Putamen (tissue), 1 donor: Measurements from ENCODE around the gene PSRC1.

Experiments
- DNase-seq: peaks from one replicate; pipeline ENCODE4 v3.0.0-alpha.2; 2016; ENCODE audit warnings: low spot score

Gene PSRC1

DNA sequence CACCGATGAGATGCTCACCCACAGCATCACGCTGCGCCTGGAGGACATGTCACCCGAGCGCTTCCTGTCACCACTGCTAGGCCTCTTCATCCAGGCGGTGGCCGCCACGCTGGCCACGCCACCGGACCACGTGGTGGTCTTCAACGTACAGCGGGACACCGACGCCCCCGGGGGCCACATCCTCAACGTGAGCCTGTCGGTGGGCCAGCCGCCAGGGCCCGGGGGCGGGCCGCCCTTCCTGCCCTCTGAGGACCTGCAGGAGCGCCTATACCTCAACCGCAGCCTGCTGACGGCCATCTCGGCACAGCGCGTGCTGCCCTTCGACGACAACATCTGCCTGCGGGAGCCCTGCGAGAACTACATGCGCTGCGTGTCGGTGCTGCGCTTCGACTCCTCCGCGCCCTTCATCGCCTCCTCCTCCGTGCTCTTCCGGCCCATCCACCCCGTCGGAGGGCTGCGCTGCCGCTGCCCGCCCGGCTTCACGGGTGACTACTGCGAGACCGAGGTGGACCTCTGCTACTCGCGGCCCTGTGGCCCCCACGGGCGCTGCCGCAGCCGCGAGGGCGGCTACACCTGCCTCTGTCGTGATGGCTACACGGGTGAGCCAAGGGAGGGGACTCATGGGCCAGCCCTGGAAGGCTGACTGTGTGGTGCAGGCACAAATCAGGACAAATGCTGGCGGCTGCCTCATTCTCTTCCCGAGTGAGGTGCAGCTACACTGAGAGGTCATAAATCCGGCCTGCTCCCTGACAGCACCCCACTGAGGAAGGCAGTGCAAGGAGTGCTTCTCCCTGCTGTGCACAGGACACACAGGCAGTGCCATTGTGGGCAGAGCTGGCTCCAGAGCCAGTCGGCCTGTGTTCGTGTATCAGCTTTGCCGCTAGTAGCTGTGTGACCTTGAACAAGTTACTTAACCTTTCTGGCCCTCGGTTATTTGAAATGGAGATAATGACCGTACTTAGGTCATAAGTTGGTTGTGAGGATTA lies 24.2 kb downstream of the PSRC1 start:
- DNase-seq = no peak

- no peak for DNase-seq
These were observed 25.1 kb downstream of the PSRC1 start for GRCh38 chr1:109257682-109258421.

DNA sequence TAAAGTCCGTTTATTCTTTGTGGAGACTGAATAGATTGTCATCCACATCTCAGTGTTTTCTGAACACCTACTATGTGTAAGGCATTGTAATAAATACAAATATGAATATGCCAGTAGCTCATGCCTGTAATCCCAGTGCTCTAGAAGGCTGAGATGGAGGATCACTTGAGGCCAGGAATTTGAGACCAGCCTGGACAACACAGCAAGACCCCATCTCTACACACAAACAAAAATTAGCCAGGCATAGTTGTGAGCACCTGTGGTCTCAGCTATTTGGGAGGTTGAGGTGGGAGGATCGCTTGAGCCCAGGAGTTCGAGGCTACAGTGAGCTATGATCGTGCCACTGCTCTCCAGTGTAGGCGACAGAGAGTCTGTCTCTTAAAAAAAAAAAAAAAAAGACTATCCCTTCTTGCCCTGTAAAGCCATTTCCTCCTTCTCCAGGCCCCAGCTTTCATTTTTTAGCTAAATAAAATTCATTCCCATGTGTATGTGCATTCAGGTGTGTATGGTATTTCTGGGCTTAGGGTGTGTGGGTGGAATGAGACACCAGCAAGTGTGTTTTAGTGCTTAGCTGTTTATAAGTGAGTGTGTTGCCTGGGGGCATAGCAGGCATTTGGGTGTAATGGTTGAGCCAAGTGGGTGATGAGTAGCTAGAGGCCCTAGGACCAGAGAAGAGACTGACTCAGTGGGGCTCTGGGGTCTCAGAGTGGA lies 25.8 kb downstream of the PSRC1 start:
- DNase-seq = no peak

DNA sequence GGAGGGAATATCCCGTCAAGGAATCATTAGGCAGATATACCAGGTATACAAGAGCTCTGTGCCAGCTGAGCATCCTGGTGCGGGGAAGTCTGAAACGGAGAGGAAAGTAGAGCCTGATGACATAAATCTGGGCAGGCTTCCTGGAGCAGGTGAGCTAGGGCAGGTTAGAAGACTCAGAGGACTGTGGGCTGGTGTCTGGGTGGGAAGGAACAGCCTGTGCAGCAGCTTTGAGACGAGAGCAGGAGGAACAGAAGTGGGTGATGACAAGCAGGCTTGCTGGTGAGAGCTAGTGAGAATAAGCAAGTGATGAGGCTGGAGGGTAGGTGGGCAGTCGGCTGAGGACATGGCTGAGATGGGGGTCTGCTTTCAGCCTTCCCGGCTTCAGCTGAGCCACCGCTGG lies 26.9 kb downstream of the PSRC1 start:
- DNase-seq = no peak

GRCh38 chr1:109255678-109256077 lies 27.3 kb downstream of the PSRC1 start:
- DNase-seq = no peak

DNA sequence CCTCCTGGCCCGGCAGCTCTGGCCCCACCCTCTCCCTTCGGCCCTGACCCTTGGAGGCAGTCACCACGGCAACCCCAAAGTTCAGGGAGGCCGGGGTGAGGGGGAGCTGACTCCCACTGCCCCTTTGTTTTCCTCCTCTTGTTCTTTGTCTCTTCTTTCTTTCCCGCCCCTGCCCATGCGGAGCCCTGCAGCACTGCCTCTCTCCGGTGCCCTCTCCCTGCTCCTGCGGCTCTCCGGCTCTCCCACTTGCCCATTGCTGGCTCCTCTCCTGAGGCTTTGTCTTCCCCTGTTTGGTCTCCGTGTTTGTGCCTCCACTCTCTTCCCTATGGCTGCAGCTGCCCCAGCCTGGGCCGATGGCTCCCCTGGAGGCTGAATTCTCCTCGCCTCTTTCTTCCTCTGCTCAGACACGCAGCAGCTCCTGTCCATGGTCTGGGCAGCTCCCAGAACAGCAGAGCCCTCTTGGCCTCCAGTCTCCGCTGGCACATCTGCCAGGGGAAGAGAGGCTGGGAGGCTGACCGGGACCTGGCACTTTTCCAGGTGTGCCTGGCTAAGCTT lies 27.8 kb downstream of the PSRC1 start:
- DNase-seq = no peak

DNA sequence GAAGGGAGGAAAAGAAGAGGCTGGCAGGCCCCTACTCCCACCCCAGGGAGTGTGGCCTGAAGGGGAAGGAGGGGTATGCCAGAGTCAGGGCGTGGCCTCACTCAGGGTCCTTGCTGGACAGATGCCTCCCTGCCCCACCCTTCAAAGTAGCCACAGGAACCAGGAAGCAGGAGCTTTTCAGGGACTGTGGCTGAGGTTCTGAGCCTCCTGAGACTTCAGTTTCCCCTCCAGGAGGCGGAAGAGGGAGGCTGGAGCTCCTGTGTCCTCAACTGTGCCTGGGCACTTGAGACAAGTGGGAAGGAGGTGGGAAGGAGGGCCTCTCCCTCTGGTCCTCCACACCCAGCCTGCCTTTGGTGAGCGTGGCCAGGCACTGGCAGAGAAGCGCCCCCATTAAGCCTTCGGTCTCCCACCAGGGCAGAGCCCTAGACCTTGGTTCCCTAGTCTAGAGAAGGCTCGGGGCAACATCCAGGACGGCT lies 28.3 kb downstream of the PSRC1 start:
- DNase-seq = no peak

- no peak for DNase-seq
These were observed 28.9 kb downstream of the PSRC1 start for GRCh38 chr1:109253803-109254620.

GRCh38 chr1:109252893-109253802 lies 29.8 kb downstream of the PSRC1 start:
- DNase-seq = peak; percentile 88

DNA sequence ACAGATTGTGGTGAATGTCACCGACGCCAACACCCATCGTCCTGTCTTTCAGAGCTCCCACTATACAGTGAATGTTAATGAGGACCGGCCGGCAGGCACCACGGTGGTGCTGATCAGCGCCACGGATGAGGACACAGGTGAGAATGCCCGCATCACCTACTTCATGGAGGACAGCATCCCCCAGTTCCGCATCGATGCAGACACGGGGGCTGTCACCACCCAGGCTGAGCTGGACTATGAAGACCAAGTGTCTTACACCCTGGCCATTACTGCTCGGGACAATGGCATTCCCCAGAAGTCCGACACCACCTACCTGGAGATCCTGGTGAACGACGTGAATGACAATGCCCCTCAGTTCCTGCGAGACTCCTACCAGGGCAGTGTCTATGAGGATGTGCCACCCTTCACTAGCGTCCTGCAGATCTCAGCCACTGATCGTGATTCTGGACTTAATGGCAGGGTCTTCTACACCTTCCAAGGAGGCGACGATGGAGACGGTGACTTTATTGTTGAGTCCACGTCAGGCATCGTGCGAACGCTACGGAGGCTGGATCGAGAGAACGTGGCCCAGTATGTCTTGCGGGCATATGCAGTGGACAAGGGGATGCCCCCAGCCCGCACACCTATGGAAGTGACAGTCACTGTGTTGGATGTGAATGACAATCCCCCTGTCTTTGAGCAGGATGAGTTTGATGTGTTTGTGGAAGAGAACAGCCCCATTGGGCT lies 30.6 kb downstream of the PSRC1 start:
- no peak for DNase-seq

- DNase-seq = no peak
These were observed 31.4 kb downstream of the PSRC1 start for GRCh38 chr1:109251277-109252166.

- DNase-seq = no peak
These were observed 32.3 kb downstream of the PSRC1 start for GRCh38 chr1:109250454-109251276.

DNA sequence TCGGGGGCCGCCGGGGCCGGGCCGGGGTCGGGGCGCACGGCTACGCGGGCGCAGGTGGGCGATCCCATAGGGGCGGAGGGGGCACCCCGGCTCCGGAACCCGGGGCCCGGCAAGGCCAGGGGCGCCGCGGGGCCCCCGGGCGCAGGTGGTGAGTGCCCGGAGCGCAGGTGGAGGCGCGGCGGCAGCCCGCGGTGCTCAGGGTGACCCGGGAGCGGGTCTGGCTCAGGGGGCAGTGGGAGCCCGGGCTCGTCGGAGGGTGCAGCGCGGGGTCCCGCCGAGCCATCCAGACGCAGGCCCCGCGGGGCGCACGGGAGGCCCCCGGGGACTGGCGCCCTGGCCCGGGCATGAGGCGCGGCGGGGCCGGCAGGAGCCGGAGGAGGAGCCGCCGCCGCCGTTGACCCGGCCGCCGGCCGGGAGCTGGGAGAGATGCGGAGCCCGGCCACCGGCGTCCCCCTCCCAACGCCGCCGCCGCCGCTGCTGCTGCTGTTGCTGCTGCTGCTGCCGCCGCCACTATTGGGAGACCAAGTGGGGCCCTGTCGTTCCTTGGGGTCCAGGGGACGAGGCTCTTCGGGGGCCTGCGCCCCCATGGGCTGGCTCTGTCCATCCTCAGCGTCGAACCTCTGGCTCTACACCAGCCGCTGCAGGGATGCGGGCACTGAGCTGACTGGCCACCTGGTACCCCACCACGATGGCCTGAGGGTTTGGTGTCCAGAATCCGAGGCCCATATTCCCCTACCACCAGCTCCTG lies 33.1 kb downstream of the PSRC1 start:
- DNase-seq = no peak

- DNase-seq = peak; percentile 79
These were observed 33.9 kb downstream of the PSRC1 start, which contains the start of gene CELSR2 for GRCh38 chr1:109248797-109249629. CELSR2 (plus strand) TSS chr1:109249539; CDS start chr1:109250080, 541 bp downstream.

- DNase-seq = no peak
These were observed 34.5 kb downstream of the PSRC1 start for GRCh38 chr1:109248444-109248796.
